CD4-positive, alpha-beta T cell treated with Interleukin-17A for 1 hour (primary cell): ENCODE measurements around the gene FANK1.
"Not testable (repeated sequence)": the region's sequence is repeated elsewhere in the genome, so short reads cannot be mapped to it uniquely, and the experiment has no call there.

Source experiments
- DNase-seq: peaks from one replicate; pipeline ENCODE4 v3.0.0-alpha.2; 2020

Gene FANK1

GRCh38 chr10:125933693-125934092 lies 37.3 kb downstream of the FANK1 start:
- no peak for DNase-seq

- DNase-seq = no peak
Measured at GRCh38 chr10:125936331-125936730, 40.0 kb downstream of the FANK1 start.

- no peak for DNase-seq
Measured at GRCh38 chr10:125940515-125940914, 44.2 kb downstream of the FANK1 start.

- no peak for DNase-seq
Measured at GRCh38 chr10:125951290-125951689, 54.9 kb downstream of the FANK1 start.

- no peak for DNase-seq
Measured at GRCh38 chr10:125953778-125954385, 57.5 kb downstream of the FANK1 start.

GRCh38 chr10:125955766-125956165 lies 59.4 kb downstream of the FANK1 start:
- DNase-seq = no peak

GRCh38 chr10:125961743-125962142 lies 65.4 kb downstream of the FANK1 start:
- DNase-seq = no peak

GRCh38 chr10:125962200-125962599 lies 65.8 kb downstream of the FANK1 start:
- no peak for DNase-seq

- no peak for DNase-seq
Measured at GRCh38 chr10:125964558-125964957, 68.2 kb downstream of the FANK1 start.

- no peak for DNase-seq
Measured at GRCh38 chr10:125967533-125967932, 71.2 kb downstream of the FANK1 start.

GRCh38 chr10:125970077-125970630 lies 73.8 kb downstream of the FANK1 start:
- not testable (repeated sequence) for DNase-seq

GRCh38 chr10:125976960-125977605 lies 80.7 kb downstream of the FANK1 start:
- no peak for DNase-seq

GRCh38 chr10:125979976-125980375 lies 83.6 kb downstream of the FANK1 start:
- no peak for DNase-seq

GRCh38 chr10:125980521-125981035 lies 84.2 kb downstream of the FANK1 start:
- DNase-seq = no peak

- DNase-seq = peak; percentile 44
Measured at GRCh38 chr10:125982260-125982948, 86.0 kb downstream of the FANK1 start.

- no peak for DNase-seq
Measured at GRCh38 chr10:125983161-125983560, 86.8 kb downstream of the FANK1 start.

GRCh38 chr10:125983656-125984055 lies 87.3 kb downstream of the FANK1 start:
- DNase-seq = no peak

GRCh38 chr10:125984346-125984745 lies 88.0 kb downstream of the FANK1 start:
- no peak for DNase-seq

GRCh38 chr10:125984865-125985495 lies 88.6 kb downstream of the FANK1 start:
- DNase-seq = no peak

- no peak for DNase-seq
Measured at GRCh38 chr10:125985557-125986240, 89.3 kb downstream of the FANK1 start.

GRCh38 chr10:125989791-125990190 lies 93.4 kb downstream of the FANK1 start:
- DNase-seq = no peak

- DNase-seq = no peak
Measured at GRCh38 chr10:125990974-125991373, 94.6 kb downstream of the FANK1 start.

GRCh38 chr10:125991392-125991791 lies 95.0 kb downstream of the FANK1 start:
- no peak for DNase-seq
